Common myeloid progenitor, CD34-positive (primary cell): ENCODE data around the gene RNASE9.
A peak's percentile ranks its signal among the peaks of the same experiment; 100 is the strongest.
"Not testable (repeated sequence)": the region's sequence is repeated elsewhere in the genome, so short reads cannot be mapped to it uniquely, and the experiment has no call there.

Source experiments
- CTCF ChIA-PET: fragments of 350-600 bp; sonication (Branson Sonifier 250); formaldehyde crosslinking; loops from one replicate; lab custom pipeline; 2021; ENCODE audit warnings: antibody characterized with exemption; lab: Charles Lee
- POLR2A ChIA-PET: fragments of 350-600 bp; sonication (Branson Sonifier 250); formaldehyde crosslinking; loops from one replicate; lab custom pipeline; 2021; ENCODE audit warnings: antibody characterized with exemption; lab: Charles Lee
- DNase-seq, 3 donors: peaks; one replicate each; pipeline versions ENCODE4 v3.0.0 to v3.0.0-alpha.2; 2013
- H3K27ac ChIP-seq, 2 experiments: 1 replicate in 1 of 2; 2 replicates in 1 of 2; pipeline ENCODE4 v1.7.0; 2013; ENCODE audit warnings: inconsistent platforms in 2 of 2, low read length in 2 of 2, mild to moderate bottlenecking in 2 of 2, low read depth in 1 of 2, moderate library complexity in 1 of 2; ENCODE audit not compliant: severe bottlenecking in 2 of 2, insufficient read depth in 1 of 2, poor library complexity in 1 of 2
- H3K27me3 ChIP-seq, 5 experiments: replicated peaks in 2 of 5; 1 replicate in 3 of 5; 2 replicates in 2 of 5; pipeline versions ENCODE4 v1.6.1 to v1.7.0; 2013; ENCODE audit warnings: low read length in 4 of 5, mild to moderate bottlenecking in 2 of 5, moderate library complexity in 2 of 5, inconsistent platforms in 1 of 5; ENCODE audit not compliant: insufficient read depth in 5 of 5, control insufficient read depth in 4 of 5
- H3K36me3 ChIP-seq, 4 experiments: 1 replicate in 2 of 4; 2 replicates in 2 of 4; pipeline versions ENCODE4 v1.6.1 to v1.7.0; 2013; ENCODE audit warnings: low read length in 3 of 4, control low read depth in 1 of 4, mild to moderate bottlenecking in 1 of 4; ENCODE audit not compliant: control insufficient read depth in 4 of 4, insufficient read depth in 4 of 4
- H3K4me1 ChIP-seq, 4 experiments: 1 replicate in 3 of 4; 2 replicates in 1 of 4; pipeline versions ENCODE4 v1.6.1 to v1.7.1; 2013; ENCODE audit warnings: low read length in 3 of 4, mild to moderate bottlenecking in 3 of 4, control low read depth in 1 of 4, inconsistent platforms in 1 of 4, moderate library complexity in 1 of 4; ENCODE audit not compliant: control insufficient read depth in 4 of 4, insufficient read depth in 4 of 4; ENCODE audit errors: control extremely low read depth in 1 of 4
- H3K4me3 ChIP-seq, 7 experiments: 1 replicate in 4 of 7; 2 replicates in 3 of 7; pipeline versions ENCODE4 v1.5.1 to v1.7.0; 2013; ENCODE audit warnings: mild to moderate bottlenecking in 7 of 7, low read length in 6 of 7, moderate library complexity in 6 of 7, inconsistent platforms in 2 of 7, low read depth in 2 of 7, control low read depth in 1 of 7; ENCODE audit not compliant: insufficient read depth in 4 of 7, control insufficient read depth in 1 of 7; ENCODE audit errors: extremely low read depth in 1 of 7
- H3K9me3 ChIP-seq, 5 experiments: 1 replicate in 4 of 5; 2 replicates in 1 of 5; pipeline versions ENCODE4 v1.6.1 to v1.7.1; 2013; ENCODE audit warnings: low read length in 4 of 5, mild to moderate bottlenecking in 2 of 5, inconsistent platforms in 1 of 5, low read depth in 1 of 5, moderate library complexity in 1 of 5; ENCODE audit not compliant: control insufficient read depth in 4 of 5, insufficient read depth in 2 of 5; ENCODE audit errors: control extremely low read depth in 1 of 5
- WGBS: methylation state at CpG from one replicate; pipeline ENCODE4 v1.1.5; 2013; ENCODE audit not compliant: insufficient coverage; 5-methylcytosine and 5-hydroxymethylcytosine counted together

The RNASE9 gene

DNA sequence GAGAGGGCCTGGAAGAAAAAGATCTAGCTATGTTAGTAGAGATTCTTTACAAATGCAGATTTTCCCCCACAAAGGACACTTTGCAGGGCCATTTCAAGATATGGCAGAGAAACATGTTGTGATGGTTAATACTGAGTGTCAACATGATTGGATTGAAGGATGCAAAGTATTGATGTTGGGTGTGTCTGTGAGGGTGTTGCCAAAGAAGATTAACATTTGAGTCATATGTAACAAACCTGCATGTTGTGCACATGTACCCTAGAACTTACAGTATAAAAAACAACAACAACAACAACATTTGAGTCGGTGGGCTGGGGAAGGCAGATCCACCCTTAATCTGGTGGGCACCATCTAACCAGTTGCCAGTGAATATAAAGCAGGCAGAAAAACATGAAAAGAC is 6.4 kb upstream of the RNASE9 start:
- H3K27ac ChIP-seq, CTCF ChIA-PET, H3K27me3 ChIP-seq, POLR2A ChIA-PET, DNase-seq, H3K36me3 ChIP-seq, H3K4me3 ChIP-seq, H3K4me1 ChIP-seq: not testable (repeated sequence)
- peaks cover 0 to 19% (median 10%) of the 10 kb centered on the region in 5 experiments for H3K9me3 ChIP-seq
- WGBS, result no CpG with 5 or more reads among the region's 1 CpG

DNA sequence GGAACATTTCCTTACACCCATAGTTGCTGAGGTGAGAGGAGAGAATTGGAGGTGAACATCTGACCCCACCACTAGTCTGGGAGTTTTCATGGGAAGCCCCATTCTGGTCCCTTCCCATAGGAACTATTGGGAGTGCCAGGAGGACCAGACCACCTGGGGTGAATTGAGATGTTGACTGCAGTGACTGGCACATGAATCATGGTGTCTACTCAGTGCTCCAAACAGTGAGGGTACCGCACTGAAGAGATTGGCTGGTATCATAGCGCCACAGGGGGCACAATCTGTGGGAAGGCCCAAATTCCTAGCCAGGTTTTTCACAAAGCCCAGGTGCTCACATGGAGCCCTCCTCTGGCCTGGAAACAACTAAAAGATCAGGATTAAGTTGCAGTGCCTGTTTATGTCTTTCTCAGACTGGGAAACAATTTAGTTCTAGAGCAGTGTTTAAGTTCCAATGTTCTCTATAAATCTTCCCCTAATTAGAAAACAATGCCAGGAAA is 3.7 kb upstream of the RNASE9 start:
- Histone ChIP-seq H3K9me3 (peaks cover 0 to 16% (median 10%) of the 10 kb centered on the region in 5 experiments), H3K27me3 (no peaks in the 10 kb centered on the region), H3K27ac (no peak overlapping the region), H3K4me1 (no peaks in the 10 kb centered on the region), H3K36me3 (no peaks in the 10 kb centered on the region), H3K4me3 (no peak overlapping the region)
- CTCF ChIA-PET, result no interaction called here
- POLR2A ChIA-PET, result no interaction called here
- 91% methylated on average over 2 of the region's 2 CpGs for WGBS
- DNase-seq, result no peak

DNA sequence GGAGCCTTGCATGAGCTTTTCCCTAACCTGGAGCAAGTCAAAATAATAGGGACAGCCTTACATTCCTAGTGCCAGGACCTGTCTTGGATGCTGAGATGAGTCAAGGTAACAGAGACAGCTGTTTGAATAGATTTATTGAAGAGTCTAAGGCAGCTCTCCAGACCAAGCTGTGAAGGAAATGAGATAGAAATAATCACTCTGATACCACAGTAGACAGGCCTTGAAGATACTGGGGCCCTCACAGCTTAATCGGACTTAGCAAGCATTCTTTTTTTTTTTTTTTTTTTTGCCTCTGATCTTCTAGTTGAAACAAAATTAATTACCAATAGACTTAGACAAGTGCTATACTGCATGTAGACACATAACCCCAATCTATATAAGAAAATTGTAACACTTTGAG is 3.1 kb upstream of the RNASE9 start:
- Histone ChIP-seq H3K4me3 (no peak overlapping the region), H3K36me3 (no peaks in the 10 kb centered on the region), H3K4me1 (no peaks in the 10 kb centered on the region), H3K27me3 (no peaks in the 10 kb centered on the region), H3K9me3 (peaks cover 0 to 12% (median 7%) of the 10 kb centered on the region in 5 experiments), H3K27ac (no peak overlapping the region)
- CTCF ChIA-PET, result no interaction called here
- no CpG with 5 or more reads among the region's 1 CpG for WGBS
- DNase-seq, result peak in 2 of 3 donors; percentile 14 to 51
- POLR2A ChIA-PET, result no interaction called here

DNA sequence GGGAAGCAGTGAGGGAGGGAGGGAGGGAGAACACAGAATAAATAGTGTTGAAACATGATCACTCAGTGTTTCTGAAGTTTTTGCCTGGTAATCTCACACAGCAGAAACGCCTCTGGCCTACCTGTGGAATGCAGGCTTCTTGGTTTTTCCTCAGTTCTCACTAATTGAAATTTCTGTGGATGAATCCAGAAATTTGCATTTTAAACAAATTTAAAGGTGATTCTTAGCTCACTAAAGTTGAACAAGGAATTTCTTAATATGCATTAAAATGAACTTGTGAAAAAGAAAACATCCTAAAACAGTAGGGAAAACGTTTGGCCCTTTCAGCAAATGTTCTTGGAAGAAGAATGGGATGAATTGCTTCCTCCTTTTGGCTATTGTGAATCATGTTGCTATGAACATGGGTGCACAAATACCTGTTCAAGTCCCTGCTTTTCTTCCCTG is 1.4 kb downstream of the RNASE9 start:
- DNase-seq, result no peak
- 100% methylated on average over 1 of the region's 2 CpGs for WGBS
- Histone ChIP-seq H3K4me3 (no peak overlapping the region), H3K9me3 (no peaks in the 10 kb centered on the region), H3K27ac (no peak overlapping the region), H3K36me3 (no peaks in the 10 kb centered on the region), H3K27me3 (no peaks in the 10 kb centered on the region), H3K4me1 (peaks cover 0 to 2% (median 0%) of the 10 kb centered on the region in 4 experiments)
- ChIA-PET POLR2A (no interaction called here), CTCF (interaction anchor here (0.6 to 1.2 kb wide), 2 partner anchors 26 to 145 kb away, joined by 3 read pairs; no protein-coding TSS in a partner anchor)

DNA sequence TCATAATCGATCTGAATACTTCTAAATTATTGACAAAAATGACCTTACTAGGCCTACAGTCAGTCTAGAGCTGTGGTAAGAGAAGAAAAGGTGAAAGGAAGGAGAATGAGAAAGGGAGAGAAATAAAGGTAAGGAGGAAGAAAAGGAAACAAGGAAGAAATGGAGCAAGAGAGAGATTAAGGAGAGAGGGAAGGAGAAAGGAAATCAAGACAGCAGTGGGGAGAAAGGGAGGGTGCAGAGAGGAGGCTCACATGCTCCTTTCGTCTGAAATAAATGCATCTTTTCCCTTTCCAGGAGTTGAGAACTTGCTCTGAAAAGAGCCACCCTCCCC is 3.7 kb downstream of the RNASE9 start:
- Histone ChIP-seq H3K9me3 (no peaks in the 10 kb centered on the region), H3K27me3 (no peaks in the 10 kb centered on the region), H3K27ac (no peak overlapping the region), H3K4me1 (peaks cover 0 to 2% (median 0%) of the 10 kb centered on the region in 4 experiments), H3K4me3 (no peak overlapping the region), H3K36me3 (no peaks in the 10 kb centered on the region)
- POLR2A ChIA-PET, result no interaction called here
- no CpG with 5 or more reads among the region's 2 CpGs for WGBS
- no peak for DNase-seq
- CTCF ChIA-PET, result interaction anchor here (1.5 to 2.7 kb wide), 2 partner anchors 10 to 50 kb away, joined by 4 to 6 read pairs; no protein-coding TSS in a partner anchor

DNA sequence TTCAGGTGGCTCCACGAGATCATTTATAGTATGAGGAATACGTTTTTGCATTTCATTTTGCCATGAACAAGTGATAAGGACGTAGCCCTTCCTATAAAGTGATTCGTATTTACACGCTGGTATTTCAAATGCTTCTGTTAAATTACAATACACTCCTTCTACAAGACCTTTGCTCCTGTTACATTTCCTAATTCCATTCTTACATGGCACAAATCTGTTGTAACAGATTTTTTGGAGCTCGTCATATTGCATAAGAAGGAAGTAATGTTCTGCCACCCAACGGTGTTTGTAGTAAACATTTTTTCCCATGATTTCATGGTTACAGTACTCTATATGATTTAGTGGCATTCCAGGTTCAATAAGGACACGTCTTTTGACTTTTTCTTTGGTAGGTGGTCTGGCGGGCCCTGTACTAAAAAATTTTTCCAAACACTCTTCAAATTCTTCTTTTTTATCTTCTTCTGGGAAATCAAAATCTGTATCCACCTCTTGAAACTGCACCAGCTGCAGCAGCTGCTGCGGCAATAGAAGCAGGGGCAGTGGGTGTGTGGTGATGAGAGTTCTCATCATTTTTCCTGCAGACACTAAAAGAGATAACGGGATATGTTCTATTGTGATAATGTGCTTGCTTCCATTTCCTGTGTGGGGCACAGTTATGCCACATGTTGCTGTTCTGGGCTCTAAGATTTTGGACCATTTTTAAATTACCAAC is 4.2 kb downstream of the RNASE9 start:
- Histone ChIP-seq H3K27ac (no peak overlapping the region), H3K9me3 (no peaks in the 10 kb centered on the region), H3K27me3 (no peaks in the 10 kb centered on the region), H3K4me1 (peaks cover 0 to 2% (median 0%) of the 10 kb centered on the region in 4 experiments), H3K36me3 (no peaks in the 10 kb centered on the region), H3K4me3 (no peak overlapping the region)
- ChIA-PET POLR2A (no interaction called here), CTCF (interaction anchor here (1.5 to 2.7 kb wide), 2 partner anchors 10 to 50 kb away, joined by 4 to 6 read pairs; no protein-coding TSS in a partner anchor)
- DNase-seq, result peak in 1 of 3 donors; percentile 28
- WGBS, result 94% methylated on average over 2 of the region's 11 CpGs

DNA sequence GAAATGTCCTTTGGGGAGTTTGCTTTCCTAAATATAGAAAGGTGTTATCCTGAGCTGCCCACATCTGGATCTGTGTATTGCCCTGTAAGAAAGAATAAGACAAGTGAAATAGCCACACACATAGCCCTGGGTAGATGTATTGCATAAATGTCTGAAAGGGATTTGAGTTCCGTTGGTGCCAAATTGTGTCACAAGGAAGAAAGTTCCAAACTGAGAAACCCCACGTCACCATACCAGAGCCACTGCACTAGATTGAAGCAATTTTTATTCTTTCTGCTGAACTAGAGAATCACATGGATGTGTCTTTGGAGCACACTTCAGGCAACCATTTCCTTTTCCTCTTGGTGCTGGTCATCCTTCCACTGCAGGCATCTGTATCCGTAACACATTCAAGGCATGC is 5.0 kb downstream of the RNASE9 start:
- CTCF ChIA-PET, result interaction anchor here (1.5 to 2.7 kb wide), 2 partner anchors 9 to 51 kb away, joined by 4 to 6 read pairs; no protein-coding TSS in a partner anchor

More for the DNA sequence above, 5.0 kb downstream of the RNASE9 start:
- Histone ChIP-seq H3K4me1 (peaks cover 0 to 2% (median 0%) of the 10 kb centered on the region in 4 experiments), H3K27ac (no peak overlapping the region), H3K9me3 (no peaks in the 10 kb centered on the region), H3K4me3 (no peak overlapping the region), H3K36me3 (no peaks in the 10 kb centered on the region), H3K27me3 (no peaks in the 10 kb centered on the region)
- POLR2A ChIA-PET, result no interaction called here
- WGBS, result 100% methylated on average over 2 of the region's 3 CpGs
- DNase-seq, result no peak
